Neural cell (in vitro differentiated cells): ENCODE results near the gene USP22. TPM values are rescaled to one million over a fixed set of nuclear protein-coding genes. Genes with fewer than 3 reads are reported as not detected.

ENCODE experiments used
- H2AFZ ChIP-seq: fragments of 200-600, 300-800 bp; sonication (generic), shearing (Covaris generic); 2 replicates; pipeline ENCODE4 v1.6.0; 2014; ENCODE audit warnings: low read depth, mild to moderate bottlenecking, antibody characterized with exemption, low read length, moderate library complexity
- H3F3A ChIP-seq: fragments of 200-600 bp; shearing (Covaris generic); 2 replicates; pipeline ENCODE4 v1.6.1; 2016; ENCODE audit warnings: mild to moderate bottlenecking, moderate library complexity, mixed read lengths, antibody characterized with exemption, low read length; ENCODE audit not compliant: insufficient read depth, poor library complexity, severe bottlenecking
- H3K27ac ChIP-seq: fragments of 200-600, 300-800 bp; sonication (generic), shearing (Covaris generic); 2 replicates; pipeline ENCODE4 v1.5.1; 2014; ENCODE audit warnings: mild to moderate bottlenecking, low read length, moderate library complexity
- H3K27me3 ChIP-seq: fragments of 300-800, 200-600 bp; sonication (generic), shearing (Covaris generic); 2 replicates; pipeline ENCODE4 v1.6.0; 2014; ENCODE audit warnings: mild to moderate bottlenecking, low read depth, low read length, moderate library complexity; ENCODE audit not compliant: insufficient read depth
- H3K36me3 ChIP-seq: fragments of 300-800, 200-600 bp; sonication (generic), shearing (Covaris generic); 2 replicates; pipeline ENCODE4 v1.5.1; 2014; ENCODE audit warnings: mild to moderate bottlenecking, antibody characterized with exemption, low read length, moderate library complexity; ENCODE audit not compliant: insufficient read depth
- H3K4me2 ChIP-seq: fragments of 300-800, 200-600 bp; sonication (generic), shearing (Covaris generic); 2 replicates; pipeline ENCODE4 v1.6.0; 2014; ENCODE audit warnings: mild to moderate bottlenecking, low read length
- H3K4me3 ChIP-seq: fragments of 300-800, 200-600 bp; sonication (generic), shearing (Covaris generic); 2 replicates; pipeline ENCODE4 v1.5.1; 2014; ENCODE audit warnings: mild to moderate bottlenecking, low read length, moderate library complexity
- H3K79me2 ChIP-seq: fragments of 200-600 bp; shearing (Covaris generic); replicated peaks from 2 replicates; pipeline ENCODE4 v1.6.0; 2014; ENCODE audit warnings: mild to moderate bottlenecking, low read length, moderate library complexity; ENCODE audit not compliant: insufficient read depth
- H3K9ac ChIP-seq: fragments of 300-800, 200-600 bp; sonication (generic), shearing (Covaris generic); 2 replicates; pipeline ENCODE4 v1.6.1; 2016; ENCODE audit warnings: mild to moderate bottlenecking, low read length, mixed read lengths
- H3K9me2 ChIP-seq: fragments of 200-600 bp; shearing (Covaris generic); 2 replicates; pipeline ENCODE4 v1.6.1; 2016; ENCODE audit warnings: mild to moderate bottlenecking, low read length, mixed read lengths; ENCODE audit not compliant: insufficient read depth
- H3K9me3 ChIP-seq: fragments of 200-600, 300-800 bp; sonication (generic), shearing (Covaris generic); 2 replicates; pipeline ENCODE4 v1.6.1; 2016; ENCODE audit warnings: mild to moderate bottlenecking, mixed run types, low read length, moderate library complexity, mixed read lengths
- H4K20me1 ChIP-seq: fragments of 200-600 bp; shearing (Covaris generic); 2 replicates; pipeline ENCODE4 v1.6.1; 2016; ENCODE audit warnings: mild to moderate bottlenecking, mixed run types; ENCODE audit not compliant: insufficient read depth
- CTCF ChIP-seq: fragments of 450-650 bp; IDR thresholded peaks from 2 replicates; pipeline ENCODE4 v1.5.1; 2014; ENCODE audit warnings: antibody characterized with exemption, mild to moderate bottlenecking, moderate library complexity; ENCODE audit not compliant: poor library complexity, severe bottlenecking
- EP300 ChIP-seq: fragments of 450-650 bp; conservative IDR thresholded peaks from 2 replicates; pipeline ENCODE4 v1.6.1; 2014; ENCODE audit warnings: antibody characterized with exemption, mild to moderate bottlenecking, moderate library complexity; ENCODE audit not compliant: poor library complexity, severe bottlenecking
- EZH2 ChIP-seq: fragments of 200-600, 300-800 bp; shearing (Covaris generic), sonication (generic); IDR thresholded peaks from 2 replicates; pipeline ENCODE4 v1.6.1; 2014; ENCODE audit warnings: antibody characterized with exemption, low read length, borderline replicate concordance, mild to moderate bottlenecking; ENCODE audit not compliant: insufficient read depth, poor library complexity, severe bottlenecking
- MXI1 ChIP-seq: fragments of 450-650 bp; conservative IDR thresholded peaks from 2 replicates; pipeline ENCODE4 v1.6.1; 2014; ENCODE audit warnings: antibody characterized with exemption, mild to moderate bottlenecking; ENCODE audit not compliant: poor library complexity, severe bottlenecking
- POLR2AphosphoS5 ChIP-seq: IDR thresholded peaks from 2 replicates; pipeline ENCODE4 v1.6.1; 2012
- RAD21 ChIP-seq: fragments of 450-650 bp; conservative IDR thresholded peaks from 2 replicates; pipeline ENCODE4 v1.6.1; 2014; ENCODE audit warnings: antibody characterized with exemption, mild to moderate bottlenecking, moderate library complexity
- REST ChIP-seq: IDR thresholded peaks from 2 replicates; pipeline ENCODE4 v1.6.1; 2012; ENCODE audit warnings: borderline replicate concordance
- SMC3 ChIP-seq: fragments of 450-650 bp; conservative IDR thresholded peaks from 2 replicates; pipeline ENCODE4 v1.6.1; 2014; ENCODE audit warnings: antibody characterized with exemption, mild to moderate bottlenecking, moderate library complexity; ENCODE audit not compliant: poor library complexity
- TAF1 ChIP-seq: IDR thresholded peaks from 2 replicates; pipeline ENCODE4 v1.6.1; 2012; ENCODE audit warnings: low read depth
- polyA plus RNA-seq: library from polyadenylated mRNA; depleted of rRNA; stranded (reverse); fragments of >200 nt; gene quantifications from 2 replicates; pipeline ENCODE4 v1.2.3, GENCODE V29; 2014

USP22 gene
- polyA plus RNA-seq, 1 donor from 2014 or later: 269 TPM

- TF ChIP-seq MXI1 (no peak), RAD21 (no peak), POLR2AphosphoS5 (no peak), EZH2 (no peak), EP300 (no peak)
- no peaks in the 10 kb centered on the region for H3K27me3 ChIP-seq
- no peak overlapping the region for H3K9ac ChIP-seq
- H4K20me1 ChIP-seq: peaks cover 45% of the 10 kb centered on the region
- H3K9me2 ChIP-seq: no peaks in the 10 kb centered on the region
- H3K36me3 ChIP-seq: peaks cover 28% of the 10 kb centered on the region
- H2AFZ ChIP-seq: no peak overlapping the region
- H3K9me3 ChIP-seq: no peaks in the 10 kb centered on the region
- H3F3A ChIP-seq: no peaks in the 10 kb centered on the region
- H3K4me3 ChIP-seq: no peak overlapping the region
- H3K79me2 ChIP-seq: peaks cover 13% of the 10 kb centered on the region
- H3K27ac ChIP-seq: no peak overlapping the region
- H3K4me2 ChIP-seq: no peak overlapping the region
Measured at GRCh38 chr17:21002309-21003006, 40.4 kb downstream of the USP22 start.

GRCh38 chr17:21001813-21002221 is 41.0 kb downstream of the USP22 start:
- no peak overlapping the region for H3K4me2 ChIP-seq
- no peaks in the 10 kb centered on the region for H3K9me2 ChIP-seq
- H3K27ac ChIP-seq: no peak overlapping the region
- H3K36me3 ChIP-seq: peaks cover 21% of the 10 kb centered on the region
- no peak overlapping the region for H3K9ac ChIP-seq
- H3K79me2 ChIP-seq: peaks cover 13% of the 10 kb centered on the region
- H3K9me3 ChIP-seq: no peaks in the 10 kb centered on the region
- TF ChIP-seq REST (no peak), CTCF (no peak), MXI1 (no peak), EP300 (no peak), SMC3 (no peak), TAF1 (no peak), EZH2 (no peak), RAD21 (no peak), POLR2AphosphoS5 (no peak)
- H3K4me3 ChIP-seq: no peak overlapping the region
- no peak overlapping the region for H2AFZ ChIP-seq
- no peaks in the 10 kb centered on the region for H3K27me3 ChIP-seq
- no peaks in the 10 kb centered on the region for H3F3A ChIP-seq
- H4K20me1 ChIP-seq: peaks cover 40% of the 10 kb centered on the region
